ENCODE results near the gene ADCY1. TPM values are rescaled to one million over a fixed set of nuclear protein-coding genes. Genes with fewer than 3 reads are reported as not detected.

ADCY1 gene
- total RNA-seq, 2 donors from 2014 or later: 15.3 to 18.5 TPM

GRCh38 chr7:45589915-45590678 is 15.9 kb downstream of the ADCY1 start:
- Mint-ChIP-seq H3K27ac (no peak overlapping the region), H3K27me3 (ENCODE audit: insufficient read depth) (no peaks in the 10 kb centered on the region), H3K36me3 (ENCODE audit: low read depth) (no peaks in the 10 kb centered on the region), H3K4me3 (no peak overlapping the region), H3K9me3 (no peaks in the 10 kb centered on the region), H3K4me1 (peaks cover 11% of the 10 kb centered on the region)
- Histone ChIP-seq H3K36me3 (ENCODE audit: control insufficient read depth, insufficient read depth, low read length) (no peaks in the 10 kb centered on the region), H3K27ac (ENCODE audit: low read depth, low read length) (no peak overlapping the region), H3K27me3 (ENCODE audit: control insufficient read depth, insufficient read depth, low read length, poor library complexity, severe bottlenecking) (no peaks in the 10 kb centered on the region), H3K9ac (ENCODE audit: extremely low read depth, low read length, poor library complexity, severe bottlenecking) (no peak overlapping the region), H3K9me3 (ENCODE audit: control insufficient read depth, low read length) (no peaks in the 10 kb centered on the region), H3K4me1 (ENCODE audit: control insufficient read depth, insufficient read depth, low read length) (no peaks in the 10 kb centered on the region), H3K4me3 (ENCODE audit: low read length) (no peak overlapping the region)
- 89 to 93% methylated on average over 8 to 17 of the region's 17 CpGs for WGBS, 2 experiments (ENCODE audit: insufficient coverage in 1 of 2, insufficient read length in 1 of 2)
- no peak for TF ChIP-seq CTCF (conservative IDR thresholded peaks at IDR 0.05)
- DNase-seq: peak; percentile 18

GRCh38 chr7:45590679-45591057 is 16.5 kb downstream of the ADCY1 start:
- H3K27ac Mint-ChIP-seq: no peak overlapping the region
- Histone ChIP-seq H3K27ac (ENCODE audit: low read depth, low read length) (no peak overlapping the region), H3K9me3 (ENCODE audit: control insufficient read depth, low read length) (no peaks in the 10 kb centered on the region), H3K4me1 (ENCODE audit: control insufficient read depth, insufficient read depth, low read length) (no peaks in the 10 kb centered on the region), H3K4me3 (ENCODE audit: low read length) (no peak overlapping the region), H3K36me3 (ENCODE audit: control insufficient read depth, insufficient read depth, low read length) (no peaks in the 10 kb centered on the region), H3K9ac (ENCODE audit: extremely low read depth, low read length, poor library complexity, severe bottlenecking) (no peak overlapping the region), H3K27me3 (ENCODE audit: control insufficient read depth, insufficient read depth, low read length, poor library complexity, severe bottlenecking) (no peaks in the 10 kb centered on the region)
- TF ChIP-seq CTCF (conservative IDR thresholded peaks at IDR 0.05): no peak
- H3K4me3 Mint-ChIP-seq: no peak overlapping the region
- H3K27me3 Mint-ChIP-seq (ENCODE audit: insufficient read depth): no peaks in the 10 kb centered on the region
- DNase-seq: peak; percentile 56
- no peaks in the 10 kb centered on the region for H3K9me3 Mint-ChIP-seq
- 72 to 100% methylated on average over 1 to 5 of the region's 5 CpGs for WGBS, 2 experiments (ENCODE audit: insufficient coverage in 1 of 2, insufficient read length in 1 of 2)
- peaks cover 13% of the 10 kb centered on the region for H3K4me1 Mint-ChIP-seq
- H3K36me3 Mint-ChIP-seq (ENCODE audit: low read depth): no peaks in the 10 kb centered on the region

GRCh38 chr7:45591101-45591906 is 17.1 kb downstream of the ADCY1 start:
- Histone ChIP-seq H3K4me3 (ENCODE audit: low read length) (no peak overlapping the region), H3K9me3 (ENCODE audit: control insufficient read depth, low read length) (no peaks in the 10 kb centered on the region), H3K9ac (ENCODE audit: extremely low read depth, low read length, poor library complexity, severe bottlenecking) (no peak overlapping the region), H3K27ac (ENCODE audit: low read depth, low read length) (no peak overlapping the region), H3K4me1 (ENCODE audit: control insufficient read depth, insufficient read depth, low read length) (no peaks in the 10 kb centered on the region), H3K27me3 (ENCODE audit: control insufficient read depth, insufficient read depth, low read length, poor library complexity, severe bottlenecking) (no peaks in the 10 kb centered on the region), H3K36me3 (ENCODE audit: control insufficient read depth, insufficient read depth, low read length) (no peaks in the 10 kb centered on the region)
- Mint-ChIP-seq H3K36me3 (ENCODE audit: low read depth) (no peaks in the 10 kb centered on the region), H3K4me1 (peaks cover 13% of the 10 kb centered on the region), H3K4me3 (no peak overlapping the region), H3K9me3 (no peaks in the 10 kb centered on the region), H3K27me3 (ENCODE audit: insufficient read depth) (no peaks in the 10 kb centered on the region), H3K27ac (no peak overlapping the region)
- no peak for TF ChIP-seq CTCF (conservative IDR thresholded peaks at IDR 0.05)
- WGBS, 2 experiments (ENCODE audit: insufficient coverage in 1 of 2, insufficient read length in 1 of 2): 91 to 95% methylated on average over 3 to 11 of the region's 11 CpGs
- peak; percentile 28 for DNase-seq
